Measurements from ENCODE around the gene ARHGEF39. TPM values are rescaled to one million over a fixed set of nuclear protein-coding genes. Genes with fewer than 3 reads are reported as not detected.

The ARHGEF39 gene
- total and polyA plus RNA-seq, 10 of the 15 experiments (the other 5 are each of a cell fraction or from before 2014, with no cell fraction given): 2.0 to 28.9 (median 13.2) TPM

- no TSS peak for BruUV-seq (replicated peaks)
- SMC1A ChIA-PET (ENCODE audit: uncharacterized antibody, unreplicated experiment): interaction anchor here (0.7 to 1.8 kb wide), 5 partner anchors 10 to 202 kb away, joined by 3 to 6 read pairs (median 3); no protein-coding TSS in a partner anchor
- peaks cover 0 to 6% of the 10 kb centered on the region in 2 experiments; a peak in 2 of 4 replicates for H3K27me3 ChIP-seq (replicated peaks in 1 of 2; ENCODE audit: control insufficient read depth in 2 of 2, insufficient read depth in 2 of 2, low read length in 1 of 2)
- no peak for ATAC-seq
- POLR2A ChIA-PET: interaction anchor here (0.8 to 1.8 kb wide), 3 partner anchors 14 to 48 kb away, joined by 3 to 5 read pairs (median 3); partner anchors contain the start of gene SIT1
- no peak overlapping the region for H3K4me2 ChIP-seq (ENCODE audit: control insufficient read depth, insufficient read depth)
- H3K4me1 ChIP-seq (ENCODE audit: control insufficient read depth, insufficient read depth, low read length): peaks cover 8% of the 10 kb centered on the region
- no peaks in the 10 kb centered on the region for H4K20me1 ChIP-seq (ENCODE audit: control insufficient read depth, insufficient read depth)
- H2AFZ ChIP-seq (ENCODE audit: control insufficient read depth, low read depth, low read length): no peak overlapping the region
- no peak for DNase-seq (ENCODE audit: low read depth, low spot score)
- no peak for FAIRE-seq
- H3K79me2 ChIP-seq (ENCODE audit: control insufficient read depth, insufficient read depth, low read length): no peaks in the 10 kb centered on the region
- H3K9ac ChIP-seq (ENCODE audit: control insufficient read depth, insufficient read depth, low read length): no peak overlapping the region
- no peak for TF ChIP-seq HDAC6 (IDR thresholded peaks at IDR 0.05; ENCODE audit: unreplicated experiment)
- no peak for TF ChIP-seq ATF7 (IDR thresholded peaks at IDR 0.05; ENCODE audit: low read depth)
- TF ChIP-seq CHD2 (IDR thresholded peaks at IDR 0.05; ENCODE audit: borderline replicate concordance, low read depth, low read length): no peak
- TF ChIP-seq PBX3 (IDR thresholded peaks at IDR 0.05; ENCODE audit: insufficient replicate concordance, low read depth, low read length): no peak
- no peak for TF ChIP-seq JUND (IDR thresholded peaks at IDR 0.05; ENCODE audit: low read depth, low read length)
- TF ChIP-seq ZNF207 (IDR thresholded peaks at IDR 0.05; ENCODE audit: borderline replicate concordance): no peak
- no peak for TF ChIP-seq E2F4 (IDR thresholded peaks at IDR 0.05; ENCODE audit: low read depth, low read length)
- no peak for TF ChIP-seq MTA2 (IDR thresholded peaks at IDR 0.05; ENCODE audit: low read depth)
- TF ChIP-seq TARDBP (IDR thresholded peaks at IDR 0.05; ENCODE audit: borderline replicate concordance): no peak
- TF ChIP-seq SMC3 (IDR thresholded peaks at IDR 0.05; ENCODE audit: borderline replicate concordance, low read length): no peak
- no peak for TF ChIP-seq CTCF (IDR thresholded peaks at IDR 0.05 in 2 of 3, conservative IDR thresholded peaks at IDR 0.05 in 1 of 3; ENCODE audit: control insufficient read depth in 2 of 3, extremely low read depth in 1 of 3, insufficient read depth in 1 of 3, low read depth in 3 of 3, low read length in 3 of 3)
- TF ChIP-seq WRNIP1 (IDR thresholded peaks at IDR 0.05; ENCODE audit: borderline replicate concordance, low read depth, low read length): no peak
- TF ChIP-seq HSF1 (IDR thresholded peaks at IDR 0.05; ENCODE audit: low read depth, low read length): no peak
- no peak for TF ChIP-seq ZZZ3 (IDR thresholded peaks at IDR 0.05; ENCODE audit: control insufficient read depth, insufficient read length, low read depth)
- TF ChIP-seq IRF4 (IDR thresholded peaks at IDR 0.05; ENCODE audit: low read depth, low read length): no peak
- TF ChIP-seq MYC (IDR thresholded peaks at IDR 0.05; ENCODE audit: insufficient read depth, insufficient read length, insufficient replicate concordance, low read length, severe bottlenecking): no peak
- H3K9me3 ChIP-seq (replicated peaks; ENCODE audit: control insufficient read depth, insufficient read depth, low read length): no peaks in the 10 kb centered on the region
- no peak overlapping the region for H3K27ac ChIP-seq (ENCODE audit: control insufficient read depth, insufficient read depth)
- WGBS (ENCODE audit: insufficient coverage, insufficient replicate concordance, low lambda C conversion rate, missing lambda C conversion rate): 80% methylated on average over 8 of the region's 8 CpGs
- no peaks in the 10 kb centered on the region for H3K36me3 ChIP-seq (ENCODE audit: control insufficient read depth in 2 of 2, insufficient read depth in 2 of 2, low read length in 1 of 2)
- intact Hi-C loops (cut with micrococcal nuclease; ENCODE audit: unreplicated experiment): no loop called here
- in situ Hi-C loops (cut with MboI): no loop called here
- no peak overlapping the region for H3K4me3 ChIP-seq
- RAD21 ChIA-PET (ENCODE audit: unreplicated experiment): interaction anchor here (1.1 to 1.2 kb wide), 2 partner anchors 9 to 15 kb away, joined by 3 to 4 read pairs; partner anchors contain the start of gene ARHGEF39
- CTCF ChIA-PET: interaction anchor here (1.3 to 2.6 kb wide), 3 partner anchors 16 to 47 kb away, joined by 3 to 28 read pairs (median 6); no protein-coding TSS in a partner anchor
These were observed 14.9 kb upstream of the ARHGEF39 start for GRCh38 chr9:35679766-35680330.
